ENCODE measurements around the gene C1orf21. TPM values are rescaled to one million over a fixed set of nuclear protein-coding genes. Genes with fewer than 3 reads are reported as not detected.

Gene C1orf21
- total and polyA plus RNA-seq, 2 donors (not counting 1 experiment from before 2014, with no cell fraction given) = 53.0 to 95.4 TPM

- TF ChIP-seq CTCF (conservative IDR thresholded peaks at IDR 0.05 in 1 of 2, IDR thresholded peaks at IDR 0.05 in 1 of 2; ENCODE audit: low read depth in 1 of 2, low read length in 2 of 2) (no peak), EZH2 (IDR thresholded peaks at IDR 0.05; ENCODE audit: low read length, missing control alignments) (no peak)
- Histone ChIP-seq H3K79me2 (ENCODE audit: control insufficient read depth, insufficient read depth, low read length) (no peaks in the 10 kb centered on the region), H3K4me2 (ENCODE audit: extremely low read depth, insufficient read depth, low read length) (no peak overlapping the region), H3K9me3 (ENCODE audit: control insufficient read depth, insufficient read depth, low read depth, low read length) (no peaks in the 10 kb centered on the region), H3K27me3 (ENCODE audit: control insufficient read depth, insufficient read depth, low read length) (no peaks in the 10 kb centered on the region), H2AFZ (ENCODE audit: low read length) (no peak overlapping the region), H3K36me3 (ENCODE audit: control insufficient read depth, insufficient read depth, low read length) (no peaks in the 10 kb centered on the region), H3K4me3 (replicated peaks in 1 of 4; ENCODE audit: control extremely low read depth in 1 of 4, insufficient read depth in 1 of 4, low read depth in 3 of 4, low read length in 4 of 4) (no peak overlapping the region), H4K20me1 (ENCODE audit: control insufficient read depth, extremely low read depth, insufficient read depth, low read length) (no peaks in the 10 kb centered on the region), H3K4me1 (ENCODE audit: control insufficient read depth, extremely low read depth, insufficient read depth, low read length) (peaks cover 18% of the 10 kb centered on the region), H3K9ac (ENCODE audit: insufficient read depth, low read length) (no peak overlapping the region), H3K27ac (ENCODE audit: insufficient read depth, low read length) (no peak overlapping the region)
- no peak for DNase-seq (ENCODE audit: low read depth in 2 of 2)
Observed at GRCh38 chr1:184626076-184627006, 239.5 kb downstream of the C1orf21 start.

GRCh38 chr1:184627007-184627341 lies 240.1 kb downstream of the C1orf21 start:
- TF ChIP-seq CTCF (conservative IDR thresholded peaks at IDR 0.05 in 1 of 2, IDR thresholded peaks at IDR 0.05 in 1 of 2; ENCODE audit: low read depth in 1 of 2, low read length in 2 of 2) (no peak), EZH2 (IDR thresholded peaks at IDR 0.05; ENCODE audit: low read length, missing control alignments) (no peak)
- Histone ChIP-seq H3K4me2 (ENCODE audit: extremely low read depth, insufficient read depth, low read length) (no peak overlapping the region), H3K27me3 (ENCODE audit: control insufficient read depth, insufficient read depth, low read length) (no peaks in the 10 kb centered on the region), H3K9me3 (ENCODE audit: control insufficient read depth, insufficient read depth, low read depth, low read length) (no peaks in the 10 kb centered on the region), H3K79me2 (ENCODE audit: control insufficient read depth, insufficient read depth, low read length) (no peaks in the 10 kb centered on the region), H4K20me1 (ENCODE audit: control insufficient read depth, extremely low read depth, insufficient read depth, low read length) (no peaks in the 10 kb centered on the region), H3K27ac (ENCODE audit: insufficient read depth, low read length) (no peak overlapping the region), H3K36me3 (ENCODE audit: control insufficient read depth, insufficient read depth, low read length) (no peaks in the 10 kb centered on the region), H3K4me3 (replicated peaks in 1 of 4; ENCODE audit: control extremely low read depth in 1 of 4, insufficient read depth in 1 of 4, low read depth in 3 of 4, low read length in 4 of 4) (no peak overlapping the region), H3K4me1 (ENCODE audit: control insufficient read depth, extremely low read depth, insufficient read depth, low read length) (peaks cover 13% of the 10 kb centered on the region), H3K9ac (ENCODE audit: insufficient read depth, low read length) (no peak overlapping the region), H2AFZ (ENCODE audit: low read length) (no peak overlapping the region)
- no peak for DNase-seq (ENCODE audit: low read depth in 2 of 2)

GRCh38 chr1:184629266-184629665 lies 242.4 kb downstream of the C1orf21 start:
- H3K9ac ChIP-seq (ENCODE audit: insufficient read depth, low read length) = no peak overlapping the region
- no peaks in the 10 kb centered on the region for H4K20me1 ChIP-seq (ENCODE audit: control insufficient read depth, extremely low read depth, insufficient read depth, low read length)
- peak in 1 of 2 donors; percentile 48 for DNase-seq (ENCODE audit: low read depth in 2 of 2)
- H3K27ac ChIP-seq (ENCODE audit: insufficient read depth, low read length) = no peak overlapping the region
- H3K9me3 ChIP-seq (ENCODE audit: control insufficient read depth, insufficient read depth, low read depth, low read length) = no peaks in the 10 kb centered on the region
- peaks cover 6% of the 10 kb centered on the region for H3K4me1 ChIP-seq (ENCODE audit: control insufficient read depth, extremely low read depth, insufficient read depth, low read length)
- no peaks in the 10 kb centered on the region for H3K79me2 ChIP-seq (ENCODE audit: control insufficient read depth, insufficient read depth, low read length)
- no peak overlapping the region for H2AFZ ChIP-seq (ENCODE audit: low read length)
- no peak for TF ChIP-seq CTCF (conservative IDR thresholded peaks at IDR 0.05 in 1 of 2, IDR thresholded peaks at IDR 0.05 in 1 of 2; ENCODE audit: low read depth in 1 of 2, low read length in 2 of 2)
- no peak for TF ChIP-seq EZH2 (IDR thresholded peaks at IDR 0.05; ENCODE audit: low read length, missing control alignments)
- no peak overlapping the region for H3K4me2 ChIP-seq (ENCODE audit: extremely low read depth, insufficient read depth, low read length)
- H3K4me3 ChIP-seq (replicated peaks in 1 of 4; ENCODE audit: control extremely low read depth in 1 of 4, insufficient read depth in 1 of 4, low read depth in 3 of 4, low read length in 4 of 4) = no peak overlapping the region
- H3K36me3 ChIP-seq (ENCODE audit: control insufficient read depth, insufficient read depth, low read length) = no peaks in the 10 kb centered on the region
- H3K27me3 ChIP-seq (ENCODE audit: control insufficient read depth, insufficient read depth, low read length) = no peaks in the 10 kb centered on the region

Data from fibroblast of lung (primary cell).